Stimulated activated effector memory CD8-positive, alpha-beta T cell treated with anti-CD3 and anti-CD28 coated beads, Interleukin-12 subunit alpha, Interleukin-12 subunit beta, amount 100 ng/mL, for 72 hours (primary cell): ENCODE measurements around the gene ITGAX.
A peak's percentile ranks its signal among the peaks of the same experiment; 100 is the strongest.

ENCODE experiments used
- ATAC-seq: fragments of 150-1000 bp; cut with Tn5 transposase; 2 replicates; pipeline ENCODE4 v1.10.0; 2021
- DNase-seq, 2 donors: peaks; one replicate each; pipeline ENCODE4 v3.0.0; 2021 to 2022; ENCODE audit warnings: low spot score in 2 of 2
- H3K27ac Mint-ChIP-seq: one replicate; pipeline ENCODE4 v1.8.0; 2022; ENCODE audit warnings: mild to moderate bottlenecking, mixed read lengths
- H3K36me3 Mint-ChIP-seq: one replicate; pipeline ENCODE4 v1.8.0; 2022; ENCODE audit warnings: mild to moderate bottlenecking, mixed read lengths
- H3K4me1 Mint-ChIP-seq: one replicate; pipeline ENCODE4 v1.8.0; 2022; ENCODE audit warnings: mixed read lengths
- H3K4me3 Mint-ChIP-seq: one replicate; pipeline ENCODE4 v1.8.0; 2022; ENCODE audit warnings: mild to moderate bottlenecking, mixed read lengths
- H3K9me3 Mint-ChIP-seq: one replicate; pipeline ENCODE4 v1.8.0; 2022; ENCODE audit warnings: mixed read lengths

ITGAX gene

GRCh38 chr16:31357324-31358109 is 2.5 kb downstream of the ITGAX start:
- Mint-ChIP-seq H3K36me3 (peaks cover 16% of the 10 kb centered on the region), H3K27ac (peak overlapping the region; percentile 86), H3K4me1 (peaks cover 66% of the 10 kb centered on the region), H3K4me3 (peak overlapping the region; percentile 87), H3K9me3 (no peaks in the 10 kb centered on the region)
- DNase-seq (no peak), ATAC-seq (no peak)

- peak overlapping the region; percentile 17 for H3K27ac Mint-ChIP-seq
Measured at GRCh38 chr16:31360251-31360650, 5.3 kb downstream of the ITGAX start.

GRCh38 chr16:31361201-31362110 is 6.5 kb downstream of the ITGAX start:
- DNase-seq: no peak
- Mint-ChIP-seq H3K4me1 (peaks cover 54% of the 10 kb centered on the region), H3K36me3 (peaks cover 33% of the 10 kb centered on the region), H3K9me3 (no peaks in the 10 kb centered on the region), H3K4me3 (no peak overlapping the region), H3K27ac (peak overlapping the region; percentile 3)
- no peak for ATAC-seq

More at GRCh38 chr16:31360251-31360650, 5.3 kb downstream of the ITGAX start:
- no peak for ATAC-seq
- Mint-ChIP-seq H3K36me3 (peaks cover 32% of the 10 kb centered on the region), H3K4me3 (no peak overlapping the region), H3K9me3 (no peaks in the 10 kb centered on the region), H3K4me1 (peaks cover 59% of the 10 kb centered on the region)
- no peak for DNase-seq

GRCh38 chr16:31362476-31363405 is 7.8 kb downstream of the ITGAX start:
- H3K9me3 Mint-ChIP-seq: no peaks in the 10 kb centered on the region
- H3K4me1 Mint-ChIP-seq: peaks cover 49% of the 10 kb centered on the region
- H3K27ac Mint-ChIP-seq: no peak overlapping the region
- ATAC-seq (no peak), DNase-seq (no peak)
- no peak overlapping the region for H3K4me3 Mint-ChIP-seq
- H3K36me3 Mint-ChIP-seq: peaks cover 30% of the 10 kb centered on the region

- Mint-ChIP-seq H3K9me3 (no peaks in the 10 kb centered on the region), H3K4me3 (peak overlapping the region; percentile 4), H3K36me3 (peaks cover 30% of the 10 kb centered on the region), H3K27ac (no peak overlapping the region), H3K4me1 (peaks cover 44% of the 10 kb centered on the region)
- no peak for DNase-seq
- ATAC-seq: no peak
Measured at GRCh38 chr16:31363721-31364120, 8.7 kb downstream of the ITGAX start.

GRCh38 chr16:31364421-31364820 is 9.4 kb downstream of the ITGAX start:
- H3K4me1 Mint-ChIP-seq: peaks cover 44% of the 10 kb centered on the region

GRCh38 chr16:31365131-31365865 is 10.3 kb downstream of the ITGAX start:
- peaks cover 41% of the 10 kb centered on the region for H3K4me1 Mint-ChIP-seq
- ATAC-seq: peak; percentile 92
- no peak for DNase-seq
- peaks cover 40% of the 10 kb centered on the region for H3K36me3 Mint-ChIP-seq
- H3K9me3 Mint-ChIP-seq: no peaks in the 10 kb centered on the region
- H3K4me3 Mint-ChIP-seq: peak overlapping the region; percentile 4
- H3K27ac Mint-ChIP-seq: peak overlapping the region; percentile 7

More at GRCh38 chr16:31364421-31364820, 9.4 kb downstream of the ITGAX start:
- Mint-ChIP-seq H3K9me3 (no peaks in the 10 kb centered on the region), H3K4me3 (peak overlapping the region; percentile 4), H3K36me3 (peaks cover 31% of the 10 kb centered on the region), H3K27ac (peak overlapping the region; percentile 7)
- ATAC-seq (peak; percentile 46), DNase-seq (no peak)

- Mint-ChIP-seq H3K36me3 (peaks cover 39% of the 10 kb centered on the region), H3K9me3 (no peaks in the 10 kb centered on the region), H3K4me3 (no peak overlapping the region), H3K27ac (no peak overlapping the region), H3K4me1 (peaks cover 32% of the 10 kb centered on the region)
- ATAC-seq (no peak), DNase-seq (no peak)
Measured at GRCh38 chr16:31367853-31368252, 12.9 kb downstream of the ITGAX start.

- Mint-ChIP-seq H3K9me3 (no peaks in the 10 kb centered on the region), H3K27ac (no peak overlapping the region), H3K4me1 (peaks cover 13% of the 10 kb centered on the region), H3K4me3 (no peak overlapping the region), H3K36me3 (peaks cover 17% of the 10 kb centered on the region)
- DNase-seq: no peak
- ATAC-seq: no peak
Measured at GRCh38 chr16:31371008-31371407, 16.0 kb downstream of the ITGAX start.

- no peak overlapping the region for H3K4me3 Mint-ChIP-seq
- H3K27ac Mint-ChIP-seq: no peak overlapping the region
- ATAC-seq (no peak), DNase-seq (no peak)
- H3K36me3 Mint-ChIP-seq: peaks cover 17% of the 10 kb centered on the region
- H3K4me1 Mint-ChIP-seq: peaks cover 8% of the 10 kb centered on the region
- no peaks in the 10 kb centered on the region for H3K9me3 Mint-ChIP-seq
Measured at GRCh38 chr16:31371619-31372484, 16.9 kb downstream of the ITGAX start.

- no peak overlapping the region for H3K27ac Mint-ChIP-seq
- no peak overlapping the region for H3K4me3 Mint-ChIP-seq
- H3K4me1 Mint-ChIP-seq: peaks cover 16% of the 10 kb centered on the region
- peaks cover 23% of the 10 kb centered on the region for H3K36me3 Mint-ChIP-seq
- ATAC-seq (no peak), DNase-seq (no peak)
- no peaks in the 10 kb centered on the region for H3K9me3 Mint-ChIP-seq
Measured at GRCh38 chr16:31373235-31373634, 18.3 kb downstream of the ITGAX start.

- no peaks in the 10 kb centered on the region for H3K9me3 Mint-ChIP-seq
- peaks cover 16% of the 10 kb centered on the region for H3K4me1 Mint-ChIP-seq
- peaks cover 18% of the 10 kb centered on the region for H3K36me3 Mint-ChIP-seq
- DNase-seq (no peak), ATAC-seq (no peak)
- no peak overlapping the region for H3K27ac Mint-ChIP-seq
- no peak overlapping the region for H3K4me3 Mint-ChIP-seq
Measured at GRCh38 chr16:31375231-31375630, 20.3 kb downstream of the ITGAX start.

GRCh38 chr16:31376705-31377104 is 21.7 kb downstream of the ITGAX start:
- Mint-ChIP-seq H3K36me3 (peaks cover 17% of the 10 kb centered on the region), H3K4me1 (peaks cover 17% of the 10 kb centered on the region), H3K27ac (peak overlapping the region; percentile 32), H3K9me3 (no peaks in the 10 kb centered on the region), H3K4me3 (no peak overlapping the region)
- DNase-seq: no peak
- no peak for ATAC-seq
